K562 (cell line): ENCODE measurements around the gene FTL. TPM values are rescaled to one million over a fixed set of nuclear protein-coding genes. Genes with fewer than 3 reads are reported as not detected.

Experiments used
- CBFB ChIP-seq: sonication (generic); formaldehyde crosslinking; IDR thresholded peaks from 2 replicates; pipeline ENCODE4 v1.4.0; 2020; ENCODE audit warnings: mild to moderate bottlenecking, missing genetic modification reagents
- CBX3 ChIP-seq, 2 experiments: IDR thresholded peaks; 1 replicate in 1 of 2; 2 replicates in 1 of 2; pipeline ENCODE4 v1.6.1; 2012; ENCODE audit warnings: inconsistent platforms in 2 of 2, low read length in 2 of 2, borderline replicate concordance in 1 of 2, control low read depth in 1 of 2
- CREB1 ChIP-seq, 2 experiments: sonication (generic) in 1 of 2; formaldehyde crosslinking in 1 of 2; IDR thresholded peaks; 2 replicates each; pipeline versions ENCODE4 v1.6.1 to v1.8.0; 2012 to 2022; ENCODE audit warnings: inconsistent platforms in 1 of 2, mild to moderate bottlenecking in 1 of 2, missing genetic modification reagents in 1 of 2, moderate library complexity in 1 of 2
- E2F4 ChIP-seq: sonication (generic); formaldehyde crosslinking; IDR thresholded peaks from 2 replicates; pipeline ENCODE4 v1.8.0; 2022; ENCODE audit warnings: mild to moderate bottlenecking, low read depth, missing genetic modification reagents
- FOXJ2 ChIP-seq: fragments of 200-800 bp; sonication (Bioruptor generic); IDR thresholded peaks from 2 replicates; pipeline ENCODE4 v1.6.1; 2016; ENCODE audit warnings: missing genetic modification characterization, missing compliant biosample characterization
- FOXK1 ChIP-seq: sonication (generic); formaldehyde crosslinking; IDR thresholded peaks from 2 replicates; pipeline ENCODE4 v1.8.0; 2022; ENCODE audit warnings: missing genetic modification reagents, mild to moderate bottlenecking, borderline replicate concordance
- GATA2 ChIP-seq: sonication (generic); formaldehyde crosslinking; IDR thresholded peaks from 2 replicates; pipeline ENCODE4 v1.4.0; 2020; ENCODE audit warnings: mild to moderate bottlenecking, missing genetic modification reagents
- MAFG ChIP-seq: fragments of 450-650 bp; conservative IDR thresholded peaks from 2 replicates; pipeline ENCODE4 v1.6.1; 2016; ENCODE audit warnings: missing genetic modification characterization, missing compliant biosample characterization
- MXI1 ChIP-seq: IDR thresholded peaks from 2 replicates; pipeline ENCODE4 v1.6.1; 2011; ENCODE audit warnings: low read depth, mild to moderate bottlenecking, improper control_type of control experiment, low read length
- NRF1 ChIP-seq, 2 experiments: fragments of 450-650 bp; IDR thresholded peaks in 1 of 2; conservative IDR thresholded peaks in 1 of 2; 2 replicates each; pipeline ENCODE4 v1.6.1; 2014; ENCODE audit warnings: mild to moderate bottlenecking in 2 of 2
- POLR2A ChIP-seq: fragments of 450-650 bp; conservative IDR thresholded peaks from 2 replicates; pipeline ENCODE4 v1.6.1; 2016
- POLR2G ChIP-seq: fragments of 200-400 bp; formaldehyde crosslinking; IDR thresholded peaks from 2 replicates; pipeline ENCODE4 v1.6.1; 2017; ENCODE audit warnings: low read depth, mild to moderate bottlenecking, antibody characterized with exemption, low read length, moderate library complexity
- RAD51 ChIP-seq: fragments of 450-650 bp; IDR thresholded peaks from 2 replicates; pipeline ENCODE4 v1.7.1; 2016; ENCODE audit warnings: low read depth, mild to moderate bottlenecking, borderline replicate concordance
- SMARCE1 ChIP-seq: fragments of 450-650 bp; IDR thresholded peaks from 2 replicates; pipeline ENCODE4 v1.7.1; 2016; ENCODE audit warnings: mild to moderate bottlenecking
- TAF15 ChIP-seq: fragments of 200-400 bp; formaldehyde crosslinking; IDR thresholded peaks from 2 replicates; pipeline ENCODE4 v1.6.1; 2017; ENCODE audit warnings: mild to moderate bottlenecking, low read depth, low read length, moderate library complexity
- TBL1XR1 ChIP-seq, 2 experiments: IDR thresholded peaks; 2 replicates each; pipeline ENCODE4 v1.6.1; 2012; ENCODE audit warnings: improper control_type of control experiment in 2 of 2, low read length in 2 of 2, mild to moderate bottlenecking in 1 of 2
- VEZF1 ChIP-seq: fragments of 200-800 bp; sonication (Bioruptor generic); IDR thresholded peaks from 2 replicates; pipeline ENCODE4 v1.6.1; 2017; ENCODE audit warnings: missing genetic modification characterization, missing compliant biosample characterization
- ZBTB26 ChIP-seq: fragments of 450-650 bp; formaldehyde crosslinking; IDR thresholded peaks from 2 replicates; pipeline ENCODE4 v1.4.0; 2022; ENCODE audit warnings: missing genetic modification characterization
- ZBTB34 ChIP-seq: fragments of 250-450 bp; sonication (Bioruptor Pico); IDR thresholded peaks from 2 replicates; pipeline ENCODE4 v1.8.0; 2021; ENCODE audit warnings: mild to moderate bottlenecking, moderate library complexity
- ZNF133 ChIP-seq: fragments of 250-450 bp; sonication (Bioruptor Pico); IDR thresholded peaks from 2 replicates; pipeline ENCODE4 v1.4.0; 2020; ENCODE audit warnings: mild to moderate bottlenecking
- ZNF75A ChIP-seq: fragments of 450-650 bp; formaldehyde crosslinking; IDR thresholded peaks from 2 replicates; pipeline ENCODE4 v1.4.0; 2020; ENCODE audit warnings: mild to moderate bottlenecking
- ZNF76 ChIP-seq: fragments of 250-450 bp; sonication (Bioruptor Pico); IDR thresholded peaks from 2 replicates; pipeline ENCODE4 v1.4.0; 2020; ENCODE audit warnings: mild to moderate bottlenecking, moderate library complexity, borderline replicate concordance
- ZNF766 ChIP-seq: fragments of 200-800 bp; sonication (Bioruptor generic); conservative IDR thresholded peaks from 2 replicates; pipeline ENCODE4 v1.6.1; 2016; ENCODE audit warnings: missing genetic modification characterization, missing compliant biosample characterization
- ZNF785 ChIP-seq: fragments of 250-450 bp; sonication (Bioruptor Pico); IDR thresholded peaks from 2 replicates; pipeline ENCODE4 v1.4.0; 2020; ENCODE audit warnings: mild to moderate bottlenecking
- polyA plus RNA-seq, 8 experiments: library from polyadenylated mRNA; depleted of rRNA in 4 of 8; stranded (reverse) in 5 of 8; unstranded in 3 of 8; fragments of >200 nt; fragmentation: Nextera tagmentation in 2 of 8; fragmentation: Illumina TruSeq in 1 of 8; extraction: Ambion mirVana in 2 of 8; extraction: Trizol in 1 of 8; gene quantifications; 2 replicates each; pipeline versions ENCODE4 v1.2.1 to v1.2.3, GENCODE V29; 2011 to 2014; ENCODE audit warnings: inconsistent platforms in 1 of 8, missing spikeins in 1 of 8
- total RNA-seq, 7 experiments: library from RNA; depleted of rRNA in 6 of 7; stranded (reverse); fragments of >200 nt in 6 of 7; fragmentation: Illumina TruSeq in 2 of 7; extraction: Trizol in 2 of 7; gene quantifications; 2 replicates each; pipeline versions ENCODE4 v1.2.1 to v1.2.3, GENCODE V29; 2011 to 2021; ENCODE audit warnings: low replicate concordance in 1 of 7

The FTL gene
- total and polyA plus RNA-seq, 9 of the 15 experiments (the other 6 are each of a cell fraction or from before 2014, with no cell fraction given), result 1,231 to 27,415 (median 3,965) TPM

GRCh38 chr19:48964205-48965039 lies 687 bp upstream of the FTL start (continued):
- TF ChIP-seq POLR2G (no peak), FOXK1 (CRISPR knock-in tag) (no peak), SMARCE1 (peak; percentile 12; the same call in 1 of the 2 replicates), TBL1XR1 (IDR thresholded peaks at IDR 0.05; ENCODE audit: low read length in 2 of 2) (0 out of 4 replicates have a peak, but pooled peaks of 1 of the 2 experiments have one; percentile 15), ZNF133 (CRISPR knock-in tag) (no peak), GATA2 (no peak), CBX3 (IDR thresholded peaks at IDR 0.05; ENCODE audit: borderline replicate concordance in 1 of 2, low read length in 2 of 2) (no peak), ZBTB26 (CRISPR knock-in tag) (no peak), E2F4 (CRISPR knock-in tag) (no peak), ZNF766 (CRISPR knock-in tag) (0 out of 2 replicates have a peak, but pooled peaks have one; percentile 24), TAF15 (no peak), ZBTB34 (CRISPR knock-in tag) (0 out of 2 replicates have a peak, but pooled peaks have one; percentile 13), ZNF75A (CRISPR knock-in tag) (no peak), ZNF785 (CRISPR knock-in tag) (no peak), CBFB (CRISPR knock-in tag) (no peak), NRF1 (conservative IDR thresholded peaks at IDR 0.05 in 1 of 2, IDR thresholded peaks at IDR 0.05 in 1 of 2) (no peak), POLR2A (peak; percentile 69), MXI1 (no peak), ZNF76 (no peak), VEZF1 (CRISPR knock-in tag) (no peak), MAFG (no peak), CREB1 (IDR thresholded peaks at IDR 0.05) (0 out of 2 replicates have a peak, but pooled peaks have one; percentile 19), CREB1 (CRISPR knock-in tag; IDR thresholded peaks at IDR 0.05) (0 out of 2 replicates have a peak, but pooled peaks have one; percentile 6), FOXJ2 (tag) (no peak), RAD51 (no peak)
